GM21723 (cell line): ENCODE measurements around the gene AIM2.
"Not testable (repeated sequence)": the region's sequence is repeated elsewhere in the genome, so short reads cannot be mapped to it uniquely, and the experiment has no call there.

Source experiments
- ATAC-seq: cut with Tn5 transposase; IDR thresholded peaks from one replicate; pipeline ENCODE4 v1.9.1; 2021; ENCODE audit warnings: mild to moderate bottlenecking, moderate library complexity; ENCODE audit not compliant: unreplicated experiment

The AIM2 gene

DNA sequence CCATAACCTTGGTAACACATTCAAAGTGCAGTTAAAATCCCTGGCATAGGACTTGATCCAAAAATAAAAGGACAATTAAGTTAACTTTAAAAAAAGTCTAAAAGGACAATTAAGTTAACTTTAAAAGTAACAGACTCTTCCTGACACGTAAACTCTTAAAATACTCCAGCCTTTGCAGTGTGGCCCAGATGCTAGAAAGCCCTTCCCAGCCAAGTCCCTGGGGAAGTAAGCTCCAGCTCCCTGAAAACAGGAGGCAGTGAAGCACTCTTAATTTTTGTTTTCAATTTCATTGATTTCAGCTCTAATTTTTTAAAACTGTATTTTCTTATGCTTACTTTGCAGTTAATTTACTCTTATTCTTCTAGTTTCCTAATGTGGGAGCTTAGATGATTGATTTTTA, 5.1 kb upstream of the AIM2 start:
- ATAC-seq = no peak

DNA sequence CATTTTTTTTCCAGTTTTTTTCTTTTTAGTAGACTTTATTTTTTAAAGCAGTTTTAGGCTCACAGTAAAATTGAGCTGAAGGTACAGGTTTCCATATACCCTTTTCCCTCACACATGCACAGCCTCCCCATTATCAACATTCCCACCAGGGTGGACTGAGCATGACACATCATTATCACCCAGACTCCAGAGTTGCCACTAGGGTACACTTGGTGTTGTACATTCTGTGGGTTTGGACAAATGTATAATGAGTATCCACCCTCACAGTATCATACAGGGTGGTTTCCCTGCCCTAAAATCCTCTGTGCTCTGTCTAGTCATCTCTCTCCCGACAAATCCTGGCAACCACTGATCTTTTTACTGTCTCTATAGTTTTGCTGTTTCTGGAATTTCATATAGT, 3.0 kb upstream of the AIM2 start:
- no peak for ATAC-seq

DNA sequence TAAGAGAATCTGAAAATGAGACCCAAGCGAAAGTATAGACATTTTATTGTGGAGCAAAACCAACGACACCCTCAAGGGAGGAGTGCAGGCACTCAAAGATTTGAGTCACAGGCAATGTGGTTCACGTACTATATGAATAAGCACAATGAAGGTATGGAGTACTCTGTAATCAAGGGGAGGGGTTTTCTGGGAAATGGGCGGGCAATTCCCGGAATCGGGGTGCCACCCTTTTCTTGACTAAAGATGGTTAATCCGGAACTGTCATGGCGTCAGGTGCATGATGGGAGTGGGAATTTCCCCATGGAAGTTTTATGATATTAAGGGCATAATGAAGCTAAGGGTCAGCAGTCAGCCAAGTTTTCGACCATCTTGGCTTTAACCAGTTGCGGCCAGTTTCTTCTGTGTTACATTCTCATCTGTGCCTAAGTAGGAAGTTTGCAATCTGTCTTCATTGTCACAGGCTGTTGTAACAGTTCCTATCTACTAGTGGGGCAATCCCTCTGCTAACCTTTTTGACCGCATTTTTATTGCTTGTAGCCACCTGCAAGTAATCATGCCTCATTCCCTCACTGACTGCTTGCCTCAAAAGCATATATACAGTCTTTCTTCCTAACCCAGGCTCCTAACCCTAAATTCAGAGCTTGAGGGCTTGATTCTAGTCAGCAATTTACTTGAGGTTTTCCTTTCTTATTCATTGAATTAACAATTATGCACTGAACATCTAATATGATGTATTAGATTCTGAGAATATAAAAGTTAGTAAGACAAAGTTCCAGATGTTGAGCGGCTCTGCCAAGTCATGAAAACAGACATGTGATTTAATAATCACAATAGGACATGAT, 775 bp upstream of the AIM2 start:
- peak; percentile 81 for ATAC-seq

DNA sequence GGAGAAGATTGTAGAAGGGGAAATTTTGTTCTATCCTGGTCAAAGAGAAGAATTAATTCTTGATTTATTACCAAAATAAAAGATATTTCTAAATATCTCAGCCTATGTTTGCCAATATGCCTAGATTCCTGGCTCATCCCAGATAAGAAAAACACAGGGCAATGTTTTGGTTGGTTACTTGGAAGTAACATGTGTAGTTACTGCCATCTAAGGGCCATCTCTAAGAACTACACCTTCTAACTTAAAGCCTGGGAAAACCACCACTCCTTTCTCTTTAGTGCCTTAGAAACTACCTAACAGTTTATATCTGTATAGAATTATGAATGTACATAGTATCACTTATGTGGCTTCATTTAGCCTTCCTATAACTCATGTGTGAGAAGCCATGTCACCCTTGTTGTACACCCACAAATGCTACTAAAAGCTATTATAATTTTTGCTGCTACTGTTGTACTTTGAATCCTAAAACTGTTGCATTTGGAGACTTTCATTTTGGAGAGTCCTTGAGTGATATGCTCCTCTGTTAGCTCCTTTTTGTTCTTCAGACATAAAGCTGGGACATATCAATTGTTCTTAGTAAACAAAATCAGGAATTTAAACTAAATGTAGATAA, 4.5 kb downstream of the AIM2 start:
- ATAC-seq = no peak

DNA sequence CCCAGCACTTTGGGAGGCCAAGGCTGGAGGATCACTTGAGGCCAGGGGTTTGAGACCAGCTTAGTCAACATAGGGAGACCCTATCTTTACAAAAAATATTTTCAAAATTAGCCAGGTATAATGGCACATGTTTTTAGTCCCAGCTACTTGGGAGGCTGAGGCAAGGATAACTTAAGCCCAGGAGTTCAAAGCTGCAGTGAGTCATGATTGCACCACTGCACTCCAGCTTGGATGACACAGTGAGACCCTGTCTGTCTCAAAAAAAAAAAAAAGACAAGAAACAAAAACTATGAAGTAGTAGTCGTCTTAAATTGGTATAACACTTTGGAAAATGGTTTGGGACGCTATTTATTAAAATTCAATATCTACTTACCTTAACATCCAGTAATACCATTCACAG, 7.7 kb downstream of the AIM2 start:
- no peak for ATAC-seq

DNA sequence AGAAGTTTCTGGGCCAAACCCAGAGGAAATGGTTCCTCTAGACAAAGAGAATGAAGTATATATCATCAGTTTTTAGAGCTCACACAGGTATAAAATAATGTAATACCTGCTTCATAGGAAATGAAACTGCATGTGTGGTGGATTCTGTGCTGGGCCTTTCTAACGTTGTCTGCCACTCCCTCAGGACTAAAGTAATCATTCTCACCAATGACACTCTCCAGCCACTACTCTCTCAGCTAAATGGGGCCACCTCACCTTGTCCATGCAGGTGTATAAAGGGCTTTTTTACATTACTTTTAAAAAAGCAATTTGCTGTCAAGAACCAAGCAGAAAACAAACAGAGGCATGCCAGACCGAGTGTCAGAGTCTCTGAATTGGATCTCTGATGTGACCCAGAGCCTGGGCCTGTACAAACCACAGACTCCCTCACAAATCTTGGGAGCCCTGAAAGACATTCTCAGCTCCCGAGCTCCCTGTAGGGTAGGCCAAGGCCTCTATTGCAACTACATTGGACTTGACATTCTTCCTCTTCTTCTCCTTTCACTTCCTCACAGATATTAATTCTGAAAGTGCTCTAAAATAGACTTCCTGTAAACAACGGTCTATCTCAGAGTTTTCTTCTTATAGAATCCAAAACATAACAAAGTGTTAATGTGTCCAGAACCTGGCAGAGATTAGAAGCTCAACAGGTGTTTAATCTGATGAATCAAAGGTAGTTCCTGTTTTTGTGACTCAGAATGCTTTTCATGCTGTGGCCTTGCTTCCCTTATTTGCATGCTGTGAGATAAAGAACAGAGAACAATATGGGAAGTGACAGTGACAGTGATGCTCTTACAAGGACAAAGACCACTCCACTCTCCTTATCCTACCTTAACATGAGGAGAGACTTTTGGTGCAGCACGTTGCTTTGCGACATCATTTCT, 8.6 kb downstream of the AIM2 start:
- ATAC-seq = peak; percentile 81

DNA sequence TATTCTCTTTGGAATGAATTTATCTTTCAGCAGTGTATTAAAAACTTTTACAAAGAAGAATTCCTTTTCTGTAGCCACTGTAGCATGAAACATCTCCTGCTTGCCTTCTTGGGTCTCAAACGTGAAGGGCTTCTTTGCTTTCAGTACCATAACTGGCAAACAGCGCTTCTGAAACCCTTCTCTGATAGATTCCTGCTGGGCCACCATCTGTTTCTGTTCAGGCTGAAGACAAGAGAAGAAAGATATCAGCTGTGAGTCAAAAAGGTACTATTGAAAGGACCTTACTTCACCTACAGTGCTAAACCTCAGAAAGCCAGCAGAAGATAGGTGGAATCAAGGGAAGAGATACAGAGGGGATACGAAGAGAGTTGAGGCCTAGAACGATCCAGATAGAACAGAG, 10.5 kb downstream of the AIM2 start:
- ATAC-seq = no peak

DNA sequence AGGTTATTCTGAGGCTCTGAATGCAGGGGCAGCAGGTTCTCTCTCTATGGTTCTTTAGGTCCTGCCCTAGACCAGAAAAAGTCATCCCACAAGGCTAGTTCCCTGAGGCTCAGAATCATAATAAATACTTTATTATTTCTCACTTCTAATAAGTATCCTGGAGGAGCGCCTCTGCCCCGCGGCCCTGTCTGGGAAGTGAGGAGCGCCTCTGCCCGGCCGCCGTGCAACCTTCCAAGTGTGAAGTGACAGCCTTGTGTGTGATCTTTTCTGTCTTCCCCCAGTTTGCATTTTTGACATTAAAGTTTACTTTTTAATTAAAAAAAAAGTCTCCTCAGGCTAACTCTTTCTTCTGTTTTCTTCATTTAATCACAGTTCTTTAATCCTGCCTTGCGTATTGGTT, 11.5 kb downstream of the AIM2 start:
- no peak for ATAC-seq

DNA sequence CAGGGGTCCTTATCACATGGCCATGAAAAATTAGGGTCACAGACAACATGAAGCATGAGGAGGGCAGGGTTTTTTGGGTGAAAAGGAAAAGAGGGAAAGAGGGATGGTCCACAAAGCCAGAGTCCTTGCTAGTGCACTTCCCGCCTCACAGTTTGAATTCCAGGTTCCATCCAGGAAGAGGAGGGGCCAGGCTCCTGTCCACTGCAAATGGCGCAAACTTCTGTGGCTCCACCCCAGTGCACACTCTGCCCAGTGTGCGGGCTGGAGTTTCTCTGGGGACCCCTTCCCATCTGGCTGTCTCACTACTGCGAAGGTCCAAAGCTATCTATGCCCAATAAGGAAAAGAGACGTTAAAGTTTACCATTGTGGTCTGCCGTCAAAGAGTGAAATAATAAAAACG, 17.8 kb downstream of the AIM2 start:
- no peak for ATAC-seq

DNA sequence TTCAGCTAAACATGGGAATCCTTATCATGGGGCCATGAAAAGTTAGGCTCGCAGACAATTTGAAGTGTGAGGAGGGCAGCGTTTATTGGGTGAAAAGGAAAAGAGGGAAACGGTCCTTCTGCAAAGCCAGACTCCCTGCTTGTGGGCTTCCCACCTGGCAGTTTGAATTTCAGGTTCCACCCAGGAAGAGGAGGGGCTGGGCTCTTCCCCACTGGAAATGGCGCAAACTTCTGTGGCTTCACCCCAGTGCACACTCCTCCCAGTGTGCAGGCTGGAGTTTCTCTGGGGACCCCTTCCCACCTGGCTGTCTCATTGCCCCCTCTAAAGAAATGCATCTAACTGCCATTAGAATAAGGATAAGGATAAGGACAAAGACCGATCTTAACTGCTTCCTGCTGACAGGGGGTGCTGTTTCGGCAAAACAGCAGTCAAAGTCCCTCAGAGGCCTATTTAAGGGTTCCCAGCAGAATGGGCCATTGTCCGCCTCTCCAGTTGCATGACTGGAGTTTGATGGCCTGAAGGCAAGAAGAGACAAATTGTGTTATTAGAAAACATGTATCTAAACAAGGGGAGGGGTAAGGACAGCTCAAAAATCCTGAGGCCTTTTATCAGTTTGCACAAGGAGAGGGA, 20.4 kb downstream of the AIM2 start:
- no peak for ATAC-seq

DNA sequence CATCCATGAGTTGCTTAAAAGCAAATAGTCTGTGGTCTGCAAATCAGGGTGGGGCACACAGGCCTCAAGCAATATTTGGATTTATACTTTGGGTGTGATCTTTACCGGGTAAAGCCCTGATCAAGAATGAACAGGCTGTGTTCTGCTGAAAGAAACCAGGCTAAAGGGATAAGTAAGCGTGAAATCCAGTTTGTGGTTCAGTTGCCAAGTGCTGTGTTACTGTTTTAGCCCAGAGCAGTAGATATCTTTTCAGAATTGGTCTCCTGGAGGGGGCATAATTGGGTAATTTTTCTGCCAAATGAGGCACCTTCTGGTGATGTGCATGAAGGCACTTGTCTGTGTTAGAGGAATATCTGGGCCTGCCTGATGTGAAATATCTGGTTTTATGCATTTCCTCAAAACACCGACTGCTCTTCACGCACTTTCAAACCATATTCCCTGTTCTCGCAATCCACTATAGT, 21.4 kb downstream of the AIM2 start:
- no peak for ATAC-seq

DNA sequence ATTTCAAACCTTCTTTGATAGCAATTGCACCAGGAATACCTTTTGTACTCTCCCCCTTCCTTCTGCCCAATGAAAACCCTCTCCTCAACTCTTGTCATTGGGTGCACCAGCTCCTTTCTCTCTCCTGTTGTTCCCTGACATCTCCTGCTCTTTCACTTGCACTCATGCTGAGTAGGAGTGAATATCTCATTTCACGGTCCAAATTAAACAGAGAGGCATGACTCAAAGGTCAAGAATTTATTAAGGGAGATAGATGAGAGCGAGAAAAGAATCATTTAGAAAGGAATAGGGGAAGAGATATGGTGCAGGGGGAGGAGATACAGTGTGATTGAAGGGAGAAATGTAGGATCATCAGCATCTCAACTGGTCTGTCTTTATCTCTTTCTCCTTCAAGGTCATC, 22.1 kb downstream of the AIM2 start:
- ATAC-seq = no peak

DNA sequence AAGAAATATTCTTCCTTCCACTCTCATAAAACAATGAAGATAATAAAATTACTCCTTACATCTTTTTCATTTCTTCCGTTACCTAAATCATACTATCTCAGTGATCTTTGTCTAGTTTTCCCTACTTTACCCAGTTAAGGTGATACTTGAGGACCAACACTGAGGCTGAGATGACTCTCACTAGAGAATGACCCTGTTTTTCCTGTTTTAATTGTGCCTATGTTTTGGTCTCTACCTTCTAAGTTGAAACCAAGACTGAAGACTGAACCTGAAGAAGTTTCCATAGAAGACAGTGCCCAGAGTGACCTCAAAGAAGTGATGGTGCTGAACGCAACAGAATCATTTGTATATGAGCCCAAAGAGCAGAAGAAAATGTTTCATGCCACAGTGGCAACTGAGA, 25.1 kb downstream of the AIM2 start:
- no peak for ATAC-seq

DNA sequence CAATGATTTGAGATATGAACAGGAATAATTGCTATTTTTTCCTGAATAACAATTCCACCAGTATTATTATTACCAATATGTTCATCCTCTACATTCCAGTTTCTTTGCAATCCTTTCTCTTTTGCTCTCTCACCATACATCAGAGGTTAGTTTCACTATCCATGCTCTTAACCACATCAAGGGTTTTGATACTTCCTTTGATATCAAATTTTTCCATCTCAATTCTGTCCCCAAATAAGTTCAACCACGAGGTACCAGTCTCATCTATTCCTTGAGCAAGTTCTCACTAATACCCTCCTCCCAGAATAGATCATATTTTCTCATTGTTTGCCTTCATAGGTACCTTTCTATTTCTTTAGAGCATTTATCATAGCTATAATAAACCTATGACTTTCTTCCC, 30.1 kb downstream of the AIM2 start:
- not testable (repeated sequence) for ATAC-seq

DNA sequence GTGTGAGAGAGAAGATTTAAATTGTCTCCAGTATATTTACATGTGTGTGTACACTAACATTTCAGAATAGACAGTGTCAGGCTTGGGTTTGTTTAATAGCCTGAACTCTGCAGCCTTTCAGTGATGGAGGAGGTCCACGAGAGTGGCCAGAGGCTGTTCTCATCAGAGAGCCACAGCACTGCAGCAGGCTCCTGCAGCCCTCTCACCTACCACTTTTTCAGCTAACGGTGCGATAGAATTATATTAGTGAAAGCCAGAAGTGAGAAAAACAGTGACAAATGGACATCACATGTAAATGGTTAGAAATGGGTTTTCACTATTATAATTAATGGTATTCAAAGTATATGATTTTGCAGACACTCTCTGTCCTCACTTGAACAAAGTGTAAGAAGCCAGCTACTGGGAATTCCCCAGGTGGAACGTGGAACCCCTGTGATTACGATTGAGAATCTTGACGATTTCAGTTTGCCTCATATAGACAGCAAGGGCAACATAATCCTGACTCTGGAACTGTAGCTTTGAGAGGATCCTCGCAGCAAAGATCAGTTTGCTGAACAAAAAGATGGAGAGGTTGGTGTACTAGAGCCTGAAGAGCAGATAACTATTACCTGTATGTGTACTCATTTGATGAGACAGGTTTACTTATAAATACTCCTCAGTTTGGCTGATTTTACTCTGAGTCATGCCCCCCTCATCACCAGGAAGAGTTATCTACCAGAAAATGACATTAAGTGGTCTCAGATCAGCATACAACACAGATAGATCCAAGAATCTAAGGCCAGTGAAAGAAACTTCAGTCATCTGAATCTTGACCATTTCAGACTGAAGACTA, 35.5 kb downstream of the AIM2 start:
- ATAC-seq = no peak

DNA sequence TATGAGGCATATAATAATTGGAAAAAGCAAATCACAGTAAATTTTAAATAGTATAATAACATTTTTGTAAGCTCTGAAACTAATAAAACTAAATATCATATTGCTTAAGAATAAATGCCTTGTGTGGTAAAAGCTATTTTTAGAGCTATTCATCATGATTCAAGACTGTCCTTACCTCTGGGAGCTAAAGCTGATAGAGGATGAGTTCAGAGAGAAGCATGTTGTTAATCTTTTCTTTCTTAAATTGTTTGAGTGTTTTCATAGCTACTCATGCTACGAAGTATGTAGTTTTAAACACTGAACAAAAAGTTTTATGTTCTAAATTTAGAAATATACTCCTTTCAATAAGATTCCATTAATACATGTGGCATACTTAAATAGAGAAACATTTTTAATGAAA, 36.4 kb downstream of the AIM2 start:
- ATAC-seq = no peak

DNA sequence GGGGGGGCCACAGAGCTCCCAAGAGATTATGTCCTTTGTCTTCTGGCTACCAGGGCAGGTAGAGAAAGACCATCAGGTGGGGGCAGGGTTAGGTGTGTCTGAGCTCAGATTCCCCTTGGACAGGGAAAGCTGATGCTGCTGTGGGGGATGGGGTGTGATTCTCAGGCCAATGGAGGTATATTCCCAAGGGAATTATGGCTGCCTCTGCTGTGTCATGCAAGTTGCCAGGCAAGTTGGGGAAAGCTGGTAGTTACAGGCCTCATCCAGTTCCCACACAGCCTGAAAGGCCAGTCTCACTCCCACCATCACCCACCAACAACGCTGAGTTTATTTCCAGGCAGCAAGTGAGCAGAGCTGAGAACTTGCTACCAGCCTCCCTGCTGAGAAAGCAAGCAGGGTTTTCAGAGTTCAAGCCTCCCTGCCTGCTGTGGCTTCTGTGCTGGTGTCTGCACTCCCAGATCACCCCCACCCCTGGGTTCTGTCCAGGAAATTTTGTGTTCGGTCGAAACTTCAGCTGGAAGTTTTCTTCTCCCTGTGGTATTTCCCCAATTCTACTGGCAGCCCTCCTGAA, 45.6 kb downstream of the AIM2 start:
- no peak for ATAC-seq

DNA sequence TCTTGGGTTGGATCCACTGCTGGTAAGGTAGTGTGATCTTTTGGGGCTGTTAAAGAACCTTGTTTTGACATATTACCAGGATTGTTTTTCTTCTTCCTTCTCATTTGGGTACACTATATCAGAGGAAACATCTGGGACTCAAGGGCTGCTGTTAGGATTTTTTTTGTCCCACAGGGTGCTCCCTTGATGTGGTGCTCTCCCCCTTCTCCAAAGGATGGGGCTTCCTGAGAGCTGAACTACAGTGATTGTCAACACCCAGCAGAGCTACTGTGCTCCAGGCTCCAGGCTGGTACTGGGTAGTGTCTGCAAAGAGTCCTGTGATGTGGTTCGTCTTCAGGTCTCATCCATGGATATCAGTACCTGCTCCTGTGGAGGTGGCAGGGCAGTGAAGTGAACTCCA, 46.3 kb downstream of the AIM2 start:
- ATAC-seq = no peak

DNA sequence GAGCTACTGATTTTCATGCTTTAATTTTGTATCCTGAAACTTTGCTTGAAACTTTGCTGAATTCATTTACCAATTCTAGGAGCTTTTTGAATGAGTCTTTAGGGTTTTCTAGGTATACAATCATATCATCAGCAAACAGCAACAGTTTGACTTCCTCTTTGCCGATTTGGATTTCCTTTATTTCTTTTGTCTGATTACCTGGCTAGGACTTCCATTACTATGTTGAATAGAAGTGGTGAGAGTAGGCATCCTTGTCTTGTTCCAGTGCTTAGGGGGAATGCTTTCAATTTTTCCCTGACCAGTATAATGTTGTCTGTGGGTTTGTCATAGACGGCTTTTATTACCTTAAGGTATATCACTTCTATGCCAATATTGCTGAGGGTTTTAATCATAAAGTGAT, 49.7 kb downstream of the AIM2 start:
- not testable (repeated sequence) for ATAC-seq

DNA sequence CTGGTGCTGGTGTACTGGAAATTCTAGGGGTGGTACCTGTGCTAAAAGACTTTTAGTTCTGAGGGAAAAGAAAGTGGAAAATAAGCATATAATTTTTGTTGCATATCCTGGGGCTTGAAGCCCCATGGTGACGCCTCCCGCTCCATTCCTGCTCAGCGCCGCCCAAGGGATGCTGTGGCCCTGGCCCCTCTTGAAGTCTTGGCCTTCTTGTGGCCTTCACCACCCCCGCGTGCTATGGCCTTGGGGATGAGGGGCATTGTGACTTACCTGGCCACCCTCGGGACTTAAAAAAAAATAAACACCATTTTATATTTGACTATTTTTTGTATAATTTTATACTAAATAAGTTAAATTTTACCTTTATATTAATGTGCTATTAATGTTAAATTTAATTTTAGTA, 51.5 kb downstream of the AIM2 start:
- no peak for ATAC-seq
